SH-SY5Y (cell line): Measurements from ENCODE around the gene DRD3.

Experiments
- GATA2 ChIP-seq: IDR thresholded peaks from 2 replicates; pipeline ENCODE4 v1.6.1; 2011; ENCODE audit warnings: mild to moderate bottlenecking, low read depth, low read length
- GATA3 ChIP-seq: IDR thresholded peaks from 2 replicates; pipeline ENCODE4 v1.6.1; 2011; ENCODE audit warnings: low read depth, mild to moderate bottlenecking, low read length, moderate library complexity

- no peak for TF ChIP-seq GATA3
- TF ChIP-seq GATA2 = no peak
Measured at GRCh38 chr3:114093596-114093995, 85.3 kb downstream of the DRD3 start.
